Transverse colon (tissue), 3 donors: ENCODE measurements around the gene OR52W1.

Experiments used
- POLR2A ChIP-seq: fragments of 450-650 bp; IDR thresholded peaks from one replicate; pipeline ENCODE4 v1.6.1; 2016; ENCODE audit warnings: antibody characterized with exemption, mild to moderate bottlenecking, moderate library complexity
- TF ChIP-seq, protein P1 (sequence below), 5 experiments: fragments of 200-600 bp in 3 of 5; fragments of 450-650 bp in 2 of 5; sonication (generic) in 3 of 5; IDR thresholded peaks; 1 replicate in 2 of 5; 2 replicates in 3 of 5; pipeline ENCODE4 v1.5.1; 2016 to 2017; ENCODE audit warnings: antibody characterized with exemption in 5 of 5, inconsistent platforms in 3 of 5, mild to moderate bottlenecking in 2 of 5, moderate library complexity in 1 of 5

DNA sequence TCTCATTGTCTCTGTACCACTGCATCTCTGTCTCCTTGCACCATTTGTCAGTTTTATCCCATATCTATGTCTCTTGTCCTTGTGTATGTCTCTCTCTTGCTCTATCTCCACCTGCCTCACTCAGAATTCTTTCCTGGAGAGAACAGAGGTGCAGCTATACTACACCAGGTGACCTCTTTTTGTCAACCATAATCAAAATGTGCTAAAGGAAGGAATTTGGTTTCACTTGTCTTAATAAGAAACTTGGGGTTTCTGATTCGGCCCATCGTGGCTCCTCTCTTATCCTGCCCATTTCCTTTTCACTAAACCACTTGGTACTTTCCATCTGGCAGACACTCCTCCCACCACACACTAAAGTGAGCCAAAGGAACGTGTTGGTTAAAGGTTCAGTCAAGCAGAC, 4.3 kb downstream of the OR52W1 start:
- no peak for TF ChIP-seq POLR2A
- TF ChIP-seq, protein P1, sequence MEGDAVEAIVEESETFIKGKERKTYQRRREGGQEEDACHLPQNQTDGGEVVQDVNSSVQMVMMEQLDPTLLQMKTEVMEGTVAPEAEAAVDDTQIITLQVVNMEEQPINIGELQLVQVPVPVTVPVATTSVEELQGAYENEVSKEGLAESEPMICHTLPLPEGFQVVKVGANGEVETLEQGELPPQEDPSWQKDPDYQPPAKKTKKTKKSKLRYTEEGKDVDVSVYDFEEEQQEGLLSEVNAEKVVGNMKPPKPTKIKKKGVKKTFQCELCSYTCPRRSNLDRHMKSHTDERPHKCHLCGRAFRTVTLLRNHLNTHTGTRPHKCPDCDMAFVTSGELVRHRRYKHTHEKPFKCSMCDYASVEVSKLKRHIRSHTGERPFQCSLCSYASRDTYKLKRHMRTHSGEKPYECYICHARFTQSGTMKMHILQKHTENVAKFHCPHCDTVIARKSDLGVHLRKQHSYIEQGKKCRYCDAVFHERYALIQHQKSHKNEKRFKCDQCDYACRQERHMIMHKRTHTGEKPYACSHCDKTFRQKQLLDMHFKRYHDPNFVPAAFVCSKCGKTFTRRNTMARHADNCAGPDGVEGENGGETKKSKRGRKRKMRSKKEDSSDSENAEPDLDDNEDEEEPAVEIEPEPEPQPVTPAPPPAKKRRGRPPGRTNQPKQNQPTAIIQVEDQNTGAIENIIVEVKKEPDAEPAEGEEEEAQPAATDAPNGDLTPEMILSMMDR (IDR thresholded peaks at IDR 0.05), result no peak
